OCI-LY3 (cell line): ENCODE data around the gene NEDD4L.

Source experiments
- H2AFZ ChIP-seq: fragments of 200-600, 300-600 bp; shearing (Covaris generic); 2 replicates; pipeline ENCODE4 v1.6.0; 2014; ENCODE audit warnings: antibody characterized with exemption, low read depth, low read length
- H3K27ac ChIP-seq: fragments of 200-600, 300-600 bp; sonication (generic); 2 replicates; pipeline ENCODE4 v1.5.1; 2014; ENCODE audit warnings: mild to moderate bottlenecking, low read length, moderate library complexity, mixed read lengths
- H3K27me3 ChIP-seq: fragments of 200-600, 300-600 bp; sonication (generic); 2 replicates; pipeline ENCODE4 v1.6.1; 2014; ENCODE audit warnings: low read depth, low read length, mixed read lengths
- H3K36me3 ChIP-seq: fragments of 200-600, 300-600 bp; sonication (generic); replicated peaks from 2 replicates; pipeline ENCODE3; 2014; ENCODE audit warnings: low read depth, low read length, mixed read lengths
- H3K4me1 ChIP-seq: fragments of 300-600, 200-600 bp; sonication (generic); 2 replicates; pipeline ENCODE4 v1.6.1; 2014; ENCODE audit warnings: low read length, mixed read lengths
- H3K4me2 ChIP-seq: fragments of 200-600, 300-600 bp; sonication (generic); 2 replicates; pipeline ENCODE4 v1.6.1; 2014; ENCODE audit warnings: low read length, mixed read lengths
- H3K4me3 ChIP-seq: fragments of 300-600, 200-600 bp; sonication (generic); 2 replicates; pipeline ENCODE4 v1.5.1; 2014; ENCODE audit warnings: antibody characterized with exemption, mild to moderate bottlenecking, low read length, moderate library complexity
- H3K79me2 ChIP-seq: fragments of 300-600, 200-600 bp; shearing (Covaris generic); 2 replicates; pipeline ENCODE4 v1.6.1; 2014; ENCODE audit warnings: mild to moderate bottlenecking, low read length, mixed read lengths
- H3K9ac ChIP-seq: fragments of 300-600, 200-600 bp; shearing (Covaris generic); 2 replicates; pipeline ENCODE4 v1.6.0; 2014; ENCODE audit warnings: mild to moderate bottlenecking, low read length, moderate library complexity
- H3K9me3 ChIP-seq: fragments of 200-600, 300-600 bp; shearing (Covaris generic); 2 replicates; pipeline ENCODE4 v1.6.1; 2014; ENCODE audit warnings: low read length, mixed read lengths; ENCODE audit not compliant: insufficient read depth
- H4K20me1 ChIP-seq: fragments of 200-600, 300-600 bp; sonication (generic); 2 replicates; pipeline ENCODE4 v1.6.1; 2016; ENCODE audit warnings: low read length, mixed read lengths; ENCODE audit not compliant: insufficient read depth
- CTCF ChIP-seq: fragments of 200-600, 300-600 bp; sonication (generic); IDR thresholded peaks from 2 replicates; pipeline ENCODE4 v1.5.1; 2014; ENCODE audit warnings: antibody characterized with exemption, low read length, low read depth
- EZH2phosphoT487 ChIP-seq: fragments of 200-600 bp; shearing (Covaris generic); IDR thresholded peaks from 2 replicates; pipeline ENCODE4 v1.6.1; 2018; ENCODE audit warnings: antibody characterized with exemption, mixed run types, low read depth

NEDD4L gene

GRCh38 chr18:58393295-58393694 is 349.3 kb downstream of the NEDD4L start:
- TF ChIP-seq EZH2phosphoT487 (no peak), CTCF (no peak)
- Histone ChIP-seq H3K27me3 (no peaks in the 10 kb centered on the region), H3K79me2 (no peaks in the 10 kb centered on the region), H3K27ac (no peak overlapping the region), H2AFZ (no peak overlapping the region), H3K36me3 (peaks cover 85% of the 10 kb centered on the region), H3K4me1 (peaks cover 42% of the 10 kb centered on the region), H4K20me1 (no peaks in the 10 kb centered on the region), H3K4me3 (no peak overlapping the region), H3K9ac (no peak overlapping the region), H3K4me2 (no peak overlapping the region), H3K9me3 (no peaks in the 10 kb centered on the region)

GRCh38 chr18:58394046-58394445 is 350.0 kb downstream of the NEDD4L start:
- no peak for TF ChIP-seq EZH2phosphoT487
- no peak for TF ChIP-seq CTCF
- no peaks in the 10 kb centered on the region for H4K20me1 ChIP-seq
- H3K36me3 ChIP-seq: peaks cover 78% of the 10 kb centered on the region
- no peaks in the 10 kb centered on the region for H3K27me3 ChIP-seq
- peaks cover 50% of the 10 kb centered on the region for H3K4me1 ChIP-seq
- H3K4me2 ChIP-seq: no peak overlapping the region
- H3K27ac ChIP-seq: no peak overlapping the region
- no peak overlapping the region for H2AFZ ChIP-seq
- H3K9ac ChIP-seq: no peak overlapping the region
- no peaks in the 10 kb centered on the region for H3K9me3 ChIP-seq
- H3K4me3 ChIP-seq: no peak overlapping the region
- no peaks in the 10 kb centered on the region for H3K79me2 ChIP-seq

- H3K9ac ChIP-seq: peak overlapping the region; percentile 69; the same call in 1 of the 2 replicates
- H3K79me2 ChIP-seq: no peaks in the 10 kb centered on the region
- TF ChIP-seq CTCF: no peak
- TF ChIP-seq EZH2phosphoT487: no peak
- H3K4me2 ChIP-seq: peak overlapping the region; percentile 69
- peaks cover 58% of the 10 kb centered on the region for H3K4me1 ChIP-seq
- no peaks in the 10 kb centered on the region for H3K27me3 ChIP-seq
- H3K27ac ChIP-seq: peak overlapping the region; percentile 90
- H4K20me1 ChIP-seq: no peaks in the 10 kb centered on the region
- H3K36me3 ChIP-seq: peaks cover 73% of the 10 kb centered on the region
- no peak overlapping the region for H2AFZ ChIP-seq
- no peaks in the 10 kb centered on the region for H3K9me3 ChIP-seq
- peak overlapping the region; percentile 46 for H3K4me3 ChIP-seq
Measured at GRCh38 chr18:58394602-58395425, 350.8 kb downstream of the NEDD4L start.

GRCh38 chr18:58396144-58396543 is 352.1 kb downstream of the NEDD4L start:
- H3K9ac ChIP-seq: peak overlapping the region; percentile 69
- H2AFZ ChIP-seq: no peak overlapping the region
- H3K27ac ChIP-seq: peak overlapping the region; percentile 90
- H3K79me2 ChIP-seq: no peaks in the 10 kb centered on the region
- peaks cover 60% of the 10 kb centered on the region for H3K36me3 ChIP-seq
- H3K9me3 ChIP-seq: no peaks in the 10 kb centered on the region
- H3K27me3 ChIP-seq: no peaks in the 10 kb centered on the region
- peaks cover 71% of the 10 kb centered on the region for H3K4me1 ChIP-seq
- no peaks in the 10 kb centered on the region for H4K20me1 ChIP-seq
- no peak for TF ChIP-seq EZH2phosphoT487
- TF ChIP-seq CTCF: no peak
- H3K4me2 ChIP-seq: peak overlapping the region; percentile 69
- H3K4me3 ChIP-seq: peak overlapping the region; percentile 46
